ENCODE data around the gene LZTS2.

The LZTS2 gene

GRCh38 chr10:101014966-101015581 is 15.5 kb downstream of the LZTS2 start:
- peak; percentile 86 for DNase-seq

DNA sequence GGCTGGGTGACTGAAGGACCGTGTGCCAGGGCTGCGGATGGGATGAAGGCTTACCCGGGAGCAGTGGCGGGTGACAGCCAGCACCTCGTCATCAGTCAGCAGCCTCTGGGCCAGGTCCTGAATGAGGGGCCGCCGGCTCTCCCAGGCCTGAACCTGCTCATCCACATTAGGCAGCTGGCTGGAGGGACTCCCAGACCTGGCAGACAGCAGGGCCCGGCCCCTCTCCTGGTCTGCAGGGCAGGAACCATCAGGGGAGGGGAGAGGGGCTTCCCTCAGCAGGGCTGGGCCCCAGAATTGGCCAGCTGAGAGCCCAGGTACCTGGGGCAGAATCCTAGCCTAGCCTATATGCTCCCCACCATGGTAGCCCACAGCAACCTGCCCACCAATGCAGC is 16.0 kb downstream of the LZTS2 start:
- no peak for DNase-seq

DNA sequence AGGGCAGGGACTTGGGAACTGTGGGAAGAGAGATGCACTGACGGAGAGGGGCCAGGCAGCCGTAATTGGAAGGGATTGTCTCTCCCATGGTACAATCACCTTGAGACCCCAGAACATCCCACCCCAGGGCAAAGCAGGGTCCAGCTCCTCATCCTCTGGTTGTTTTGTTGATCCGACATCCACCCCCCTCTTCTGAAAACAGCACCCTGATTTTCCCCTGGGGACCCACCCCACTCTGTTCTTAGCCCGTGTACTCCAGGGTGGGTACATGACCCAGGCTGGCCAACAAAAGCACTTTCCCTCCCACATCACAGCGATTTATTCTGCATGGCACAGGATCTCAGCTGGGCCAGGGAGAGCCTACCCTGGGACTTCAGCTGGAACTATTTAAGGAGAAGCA is 17.2 kb downstream of the LZTS2 start:
- DNase-seq = no peak

GRCh38 chr10:101018118-101018599 is 18.6 kb downstream of the LZTS2 start:
- DNase-seq = no peak

- DNase-seq = peak; percentile 80
These were observed 19.2 kb downstream of the LZTS2 start for GRCh38 chr10:101018600-101019439.

- DNase-seq = no peak
These were observed 19.8 kb downstream of the LZTS2 start for GRCh38 chr10:101019440-101019703.

DNA sequence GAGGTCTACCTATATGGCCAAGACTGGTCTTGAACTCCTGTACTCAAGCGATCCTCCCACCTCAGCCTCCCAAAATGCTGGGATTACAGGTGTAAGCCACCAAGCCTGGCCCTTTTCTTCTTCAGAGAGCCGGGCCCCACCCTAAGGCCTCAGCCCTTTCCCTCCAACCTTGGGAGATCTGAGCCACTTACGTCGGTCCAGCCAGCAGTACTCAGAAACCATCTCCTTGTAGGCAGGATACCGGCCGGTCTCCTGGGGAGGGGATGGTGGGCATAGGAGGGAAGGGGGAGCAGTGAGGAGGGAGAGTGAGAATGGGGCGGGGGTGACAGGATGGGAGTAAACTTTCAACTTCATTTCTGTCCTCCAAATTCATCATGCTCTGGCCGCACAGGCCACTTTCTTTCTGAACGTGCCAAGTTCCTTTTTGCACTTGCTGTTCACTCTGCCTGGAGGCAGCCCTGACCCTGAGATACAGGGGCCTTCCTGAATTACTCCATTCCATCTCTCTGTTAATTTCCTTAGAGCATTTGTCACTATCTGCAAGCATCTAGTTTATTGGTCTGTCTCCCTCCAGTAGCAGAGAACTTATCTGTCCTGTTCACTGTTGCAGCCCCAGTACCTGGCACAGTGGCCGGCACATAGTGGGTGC is 20.9 kb downstream of the LZTS2 start:
- no peak for DNase-seq

DNA sequence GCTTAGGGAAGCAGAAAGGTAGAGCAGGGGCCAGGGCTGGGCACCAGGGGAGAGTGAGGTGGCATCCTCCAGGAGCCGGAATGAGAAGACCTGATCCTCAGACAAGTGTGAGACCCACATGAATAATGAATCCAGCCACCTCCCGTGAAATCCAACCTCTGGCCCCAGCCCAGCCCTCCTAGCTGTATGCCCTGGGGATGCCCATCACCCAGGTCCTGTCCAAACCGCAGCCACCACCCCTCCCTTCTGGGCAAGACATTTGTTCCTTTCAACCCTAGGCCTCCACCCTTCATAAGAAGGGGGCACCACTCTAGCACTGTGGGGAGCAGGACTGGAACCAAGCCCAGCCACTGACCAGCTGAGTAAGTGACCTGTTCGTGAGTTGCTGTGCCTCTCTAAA is 21.6 kb downstream of the LZTS2 start:
- no peak for DNase-seq

GRCh38 chr10:101021692-101022251 is 22.2 kb downstream of the LZTS2 start:
- no peak for DNase-seq

GRCh38 chr10:101022967-101023705 is 23.5 kb downstream of the LZTS2 start:
- DNase-seq = no peak

- DNase-seq = no peak
These were observed 27.6 kb downstream of the LZTS2 start for GRCh38 chr10:101027106-101027720.

DNA sequence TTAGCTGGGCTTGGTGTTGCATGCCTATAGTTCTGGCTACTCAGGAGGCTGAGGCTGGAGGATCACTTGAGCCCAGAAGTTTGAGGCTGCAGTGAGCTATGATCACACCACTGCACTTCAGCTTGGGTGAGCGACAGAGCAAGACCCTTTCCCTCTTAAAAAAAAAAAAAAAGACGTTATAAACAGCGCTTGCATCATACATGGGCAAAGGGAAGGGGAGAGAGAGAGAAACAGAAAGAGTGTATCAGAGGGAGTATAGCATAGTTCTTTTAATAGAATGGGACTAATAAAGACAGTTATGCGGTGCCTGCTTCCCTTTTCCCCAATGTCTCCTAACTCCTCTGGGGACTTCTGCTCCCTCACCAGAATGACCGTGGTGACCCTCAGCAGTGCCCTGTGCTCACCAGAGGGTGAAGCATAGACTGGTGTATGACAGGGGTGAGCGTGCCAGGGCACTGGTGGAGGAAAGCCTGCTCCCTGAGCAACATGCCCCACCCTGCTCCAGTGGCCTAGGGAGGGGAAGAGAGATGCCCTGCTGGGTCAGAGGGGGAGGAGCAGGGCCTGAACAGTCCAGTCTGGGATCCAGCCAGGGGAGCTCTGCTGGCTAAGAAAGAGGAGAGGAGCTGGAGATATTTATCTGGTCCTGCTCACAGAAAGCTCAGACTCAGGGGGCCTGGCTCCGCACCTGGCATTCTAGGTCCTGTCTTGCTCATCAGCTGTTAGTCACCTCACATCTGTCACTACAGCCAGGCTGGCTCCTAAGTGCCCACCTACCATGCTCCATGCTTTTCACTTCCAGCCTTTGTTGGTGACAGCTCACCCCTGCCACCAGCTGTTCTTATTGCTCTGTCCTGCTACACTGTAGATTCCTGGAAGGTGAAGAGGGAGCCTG is 29.1 kb downstream of the LZTS2 start:
- DNase-seq = no peak

GRCh38 chr10:101029520-101030295 is 30.1 kb downstream of the LZTS2 start:
- no peak for DNase-seq

GRCh38 chr10:101030496-101031127 is 31.0 kb downstream of the LZTS2 start:
- DNase-seq = no peak

GRCh38 chr10:101031128-101031795 is 31.7 kb downstream of the LZTS2 start, which contains the start of the genes PDZD7 and SFXN3:
TSS of gene PDZD7 (minus strand) at chr10:101031129. CDS start at chr10:101030219, 910 bp downstream.
TSS of gene SFXN3 (plus strand) at chr10:101031234. CDS start at chr10:101034695, 3,461 bp downstream.
- peak; percentile 95 for DNase-seq

GRCh38 chr10:101031796-101032636 is 32.4 kb downstream of the LZTS2 start:
- peak; percentile 70 for DNase-seq

GRCh38 chr10:101032637-101033224 is 33.1 kb downstream of the LZTS2 start:
- peak; percentile 89 for DNase-seq

DNA sequence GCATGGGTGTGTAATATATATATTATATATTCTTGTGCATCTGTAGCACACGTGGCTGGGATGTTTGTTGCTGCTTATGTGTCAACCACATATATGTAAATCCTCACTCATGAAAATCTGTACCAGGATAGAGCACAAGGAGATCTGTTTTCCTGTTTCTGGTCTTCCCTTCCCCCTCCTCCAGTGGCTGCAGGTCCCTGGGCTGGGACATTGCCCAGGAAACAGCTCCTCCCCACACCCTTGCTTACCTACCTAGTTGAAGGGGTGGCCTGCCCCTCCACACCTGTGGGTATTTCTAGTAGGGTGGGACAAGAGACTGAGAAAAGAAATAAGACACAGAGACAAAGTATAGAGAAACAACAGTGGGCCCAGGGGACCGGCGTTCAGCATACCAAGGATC is 33.7 kb downstream of the LZTS2 start:
- DNase-seq = no peak

Data from fibroblast of skin of scalp (primary cell).